ENCODE data around the gene EXOC4. TPM values are rescaled to one million over a fixed set of nuclear protein-coding genes. Genes with fewer than 3 reads are reported as not detected.

The EXOC4 gene
- total RNA-seq, 1 experiment from 2014 or later: 71.0 TPM

- in situ Hi-C loops (cut with HindIII; ENCODE audit: low pct_unique_long_range_greater_than_20kb, low sequenced_read_pairs) (no loop called here), intact Hi-C loops (cut with micrococcal nuclease; ENCODE audit: unreplicated experiment) (no loop called here)
- ChIA-PET CTCF (interaction anchor here (0.9 kb wide), 1 partner anchor 855 kb away, joined by 3 read pairs; no protein-coding TSS in a partner anchor), POLR2A (no interaction called here)
- H3K9me3 ChIP-seq (ENCODE audit: control insufficient read depth, insufficient read depth, low read depth, low read length): no peaks in the 10 kb centered on the region
- TF ChIP-seq POLR2AphosphoS5 (IDR thresholded peaks at IDR 0.05; ENCODE audit: low read depth, low read length) (no peak), TCF7L2 (IDR thresholded peaks at IDR 0.05; ENCODE audit: low read depth, low read length) (no peak), CTCF (IDR thresholded peaks at IDR 0.05) (no peak), REST (IDR thresholded peaks at IDR 0.05; ENCODE audit: insufficient read depth in 1 of 2, low read depth in 2 of 2, low read length in 1 of 2) (no peak), SIN3A (IDR thresholded peaks at IDR 0.05; ENCODE audit: borderline replicate concordance, insufficient read depth, low read depth, low read length) (no peak)
- H3K27ac ChIP-seq (ENCODE audit: low read length): no peak overlapping the region
- no peaks in the 10 kb centered on the region for H3K36me3 ChIP-seq (ENCODE audit: control insufficient read depth, insufficient read depth, low read length)
- no peak for DNase-seq (ENCODE audit: low read depth, low spot score)
- no TSS peak for BruUV-seq (replicated peaks)
- H3K27me3 ChIP-seq (ENCODE audit: control insufficient read depth, insufficient read depth, low read length): no peaks in the 10 kb centered on the region
- no peaks in the 10 kb centered on the region for H3K4me1 ChIP-seq (ENCODE audit: control insufficient read depth, insufficient read depth, low read length)
- H3K4me3 ChIP-seq (ENCODE audit: low read depth in 2 of 2, low read length in 2 of 2): no peak overlapping the region
- ATAC-seq: no peak
These were observed 249.6 kb downstream of the EXOC4 start for GRCh38 chr7:133502498-133502897.

- ATAC-seq: no peak
- TF ChIP-seq REST (IDR thresholded peaks at IDR 0.05; ENCODE audit: insufficient read depth in 1 of 2, low read depth in 2 of 2, low read length in 1 of 2) (no peak), TCF7L2 (IDR thresholded peaks at IDR 0.05; ENCODE audit: low read depth, low read length) (no peak), SIN3A (IDR thresholded peaks at IDR 0.05; ENCODE audit: borderline replicate concordance, insufficient read depth, low read depth, low read length) (no peak), POLR2AphosphoS5 (IDR thresholded peaks at IDR 0.05; ENCODE audit: low read depth, low read length) (no peak), CTCF (IDR thresholded peaks at IDR 0.05) (no peak)
- Histone ChIP-seq H3K27me3 (ENCODE audit: control insufficient read depth, insufficient read depth, low read length) (no peaks in the 10 kb centered on the region), H3K36me3 (ENCODE audit: control insufficient read depth, insufficient read depth, low read length) (no peaks in the 10 kb centered on the region), H3K4me1 (ENCODE audit: control insufficient read depth, insufficient read depth, low read length) (no peaks in the 10 kb centered on the region), H3K4me3 (ENCODE audit: low read depth in 2 of 2, low read length in 2 of 2) (no peak overlapping the region), H3K9me3 (ENCODE audit: control insufficient read depth, insufficient read depth, low read depth, low read length) (no peaks in the 10 kb centered on the region), H3K27ac (ENCODE audit: low read length) (no peak overlapping the region)
- in situ Hi-C loops (cut with HindIII; ENCODE audit: low pct_unique_long_range_greater_than_20kb, low sequenced_read_pairs): no loop called here
- ChIA-PET CTCF (interaction anchor here (0.9 kb wide), 1 partner anchor 855 kb away, joined by 3 read pairs; no protein-coding TSS in a partner anchor), POLR2A (no interaction called here)
- DNase-seq (ENCODE audit: low read depth, low spot score): no peak
- intact Hi-C loops (cut with micrococcal nuclease; ENCODE audit: unreplicated experiment): no loop called here
- no TSS peak for BruUV-seq (replicated peaks)
These were observed 250.1 kb downstream of the EXOC4 start for GRCh38 chr7:133502972-133503371.

All from Panc1 (cell line).